ENCODE measurements around the gene TRRAP.

DNA sequence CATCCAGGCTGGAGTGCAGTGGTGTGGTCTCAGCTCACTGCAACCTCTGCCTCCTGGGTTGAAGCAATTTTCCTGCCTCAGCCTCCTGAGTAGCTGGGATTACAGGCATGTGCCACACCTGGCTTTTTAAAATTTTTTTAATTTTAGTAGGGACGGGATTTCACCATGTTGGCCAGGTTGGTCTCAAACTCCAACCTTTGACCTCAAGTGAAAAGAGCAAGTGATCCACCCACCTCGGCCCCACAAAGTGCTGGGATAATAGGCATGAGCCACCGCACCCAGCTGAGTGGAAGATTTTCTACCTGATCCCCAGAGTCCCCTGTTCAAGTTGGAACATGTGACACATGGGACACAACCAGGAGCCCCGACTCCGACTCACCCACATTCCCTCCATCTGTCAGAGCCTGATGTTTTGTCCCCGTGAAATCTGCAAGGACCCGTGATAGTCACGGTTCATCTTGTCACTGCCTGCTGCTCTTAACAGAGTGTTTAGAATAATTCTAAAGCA is 161.1 kb downstream of the TRRAP start:
- TF ChIP-seq, protein P1, sequence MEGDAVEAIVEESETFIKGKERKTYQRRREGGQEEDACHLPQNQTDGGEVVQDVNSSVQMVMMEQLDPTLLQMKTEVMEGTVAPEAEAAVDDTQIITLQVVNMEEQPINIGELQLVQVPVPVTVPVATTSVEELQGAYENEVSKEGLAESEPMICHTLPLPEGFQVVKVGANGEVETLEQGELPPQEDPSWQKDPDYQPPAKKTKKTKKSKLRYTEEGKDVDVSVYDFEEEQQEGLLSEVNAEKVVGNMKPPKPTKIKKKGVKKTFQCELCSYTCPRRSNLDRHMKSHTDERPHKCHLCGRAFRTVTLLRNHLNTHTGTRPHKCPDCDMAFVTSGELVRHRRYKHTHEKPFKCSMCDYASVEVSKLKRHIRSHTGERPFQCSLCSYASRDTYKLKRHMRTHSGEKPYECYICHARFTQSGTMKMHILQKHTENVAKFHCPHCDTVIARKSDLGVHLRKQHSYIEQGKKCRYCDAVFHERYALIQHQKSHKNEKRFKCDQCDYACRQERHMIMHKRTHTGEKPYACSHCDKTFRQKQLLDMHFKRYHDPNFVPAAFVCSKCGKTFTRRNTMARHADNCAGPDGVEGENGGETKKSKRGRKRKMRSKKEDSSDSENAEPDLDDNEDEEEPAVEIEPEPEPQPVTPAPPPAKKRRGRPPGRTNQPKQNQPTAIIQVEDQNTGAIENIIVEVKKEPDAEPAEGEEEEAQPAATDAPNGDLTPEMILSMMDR (IDR thresholded peaks at IDR 0.05), result no peak
- TF ChIP-seq POLR2A (IDR thresholded peaks at IDR 0.05), result no peak
